ENCODE measurements around the gene TIAM1. TPM values are rescaled to one million over a fixed set of nuclear protein-coding genes. Genes with fewer than 3 reads are reported as not detected.

The TIAM1 gene
- total RNA-seq, 1 donor: 16.3 TPM

- TF ChIP-seq CTCF (IDR thresholded peaks at IDR 0.05; ENCODE audit: extremely low read depth, low read depth, low read length): no peak
- Histone ChIP-seq H3K79me2 (ENCODE audit: insufficient read depth, low read length) (no peaks in the 10 kb centered on the region), H3K27me3 (ENCODE audit: insufficient read depth, low read length) (no peaks in the 10 kb centered on the region), H3K4me1 (ENCODE audit: insufficient read depth, low read length) (peaks cover 18% of the 10 kb centered on the region), H3K9me3 (ENCODE audit: low read depth, low read length) (no peaks in the 10 kb centered on the region), H3K36me3 (ENCODE audit: insufficient read depth, low read length) (no peaks in the 10 kb centered on the region), H4K20me1 (ENCODE audit: insufficient read depth, low read length) (no peaks in the 10 kb centered on the region), H3K4me3 (ENCODE audit: insufficient read depth, low read length) (no peak overlapping the region), H3K27ac (ENCODE audit: low read depth, low read length) (no peak overlapping the region), H2AFZ (ENCODE audit: low read length) (no peak overlapping the region), H3K4me2 (ENCODE audit: insufficient read depth, low read length) (no peak overlapping the region)
- DNase-seq (ENCODE audit: insufficient read length, low spot score, missing footprints): no peak
Observed at GRCh38 chr21:31351438-31351837, 7.4 kb upstream of the TIAM1 start.

GRCh38 chr21:31349208-31349607, 5.1 kb upstream of the TIAM1 start:
- no peak overlapping the region for H3K27ac ChIP-seq (ENCODE audit: low read depth, low read length)
- no peak for TF ChIP-seq CTCF (IDR thresholded peaks at IDR 0.05; ENCODE audit: extremely low read depth, low read depth, low read length)
- no peaks in the 10 kb centered on the region for H4K20me1 ChIP-seq (ENCODE audit: insufficient read depth, low read length)
- no peak overlapping the region for H3K4me3 ChIP-seq (ENCODE audit: insufficient read depth, low read length)
- H3K4me1 ChIP-seq (ENCODE audit: insufficient read depth, low read length): peaks cover 9% of the 10 kb centered on the region
- no peak for DNase-seq (ENCODE audit: insufficient read length, low spot score, missing footprints)
- H3K4me2 ChIP-seq (ENCODE audit: insufficient read depth, low read length): no peak overlapping the region
- no peaks in the 10 kb centered on the region for H3K27me3 ChIP-seq (ENCODE audit: insufficient read depth, low read length)
- no peak overlapping the region for H2AFZ ChIP-seq (ENCODE audit: low read length)
- no peaks in the 10 kb centered on the region for H3K79me2 ChIP-seq (ENCODE audit: insufficient read depth, low read length)
- no peaks in the 10 kb centered on the region for H3K9me3 ChIP-seq (ENCODE audit: low read depth, low read length)
- no peaks in the 10 kb centered on the region for H3K36me3 ChIP-seq (ENCODE audit: insufficient read depth, low read length)

- TF ChIP-seq CTCF (IDR thresholded peaks at IDR 0.05; ENCODE audit: extremely low read depth, low read depth, low read length): no peak
- peaks cover 8% of the 10 kb centered on the region for H3K4me1 ChIP-seq (ENCODE audit: insufficient read depth, low read length)
- H3K27ac ChIP-seq (ENCODE audit: low read depth, low read length): no peak overlapping the region
- no peak for DNase-seq (ENCODE audit: insufficient read length, low spot score, missing footprints)
- H3K36me3 ChIP-seq (ENCODE audit: insufficient read depth, low read length): no peaks in the 10 kb centered on the region
- no peak overlapping the region for H3K4me2 ChIP-seq (ENCODE audit: insufficient read depth, low read length)
- no peaks in the 10 kb centered on the region for H3K79me2 ChIP-seq (ENCODE audit: insufficient read depth, low read length)
- no peak overlapping the region for H3K4me3 ChIP-seq (ENCODE audit: insufficient read depth, low read length)
- no peak overlapping the region for H2AFZ ChIP-seq (ENCODE audit: low read length)
- H3K9me3 ChIP-seq (ENCODE audit: low read depth, low read length): no peaks in the 10 kb centered on the region
- no peaks in the 10 kb centered on the region for H3K27me3 ChIP-seq (ENCODE audit: insufficient read depth, low read length)
- no peaks in the 10 kb centered on the region for H4K20me1 ChIP-seq (ENCODE audit: insufficient read depth, low read length)
Observed at GRCh38 chr21:31348188-31348587, 4.1 kb upstream of the TIAM1 start.

- Histone ChIP-seq H3K79me2 (ENCODE audit: insufficient read depth, low read length) (peaks cover 1% of the 10 kb centered on the region), H3K9me3 (ENCODE audit: low read depth, low read length) (no peaks in the 10 kb centered on the region), H3K27ac (ENCODE audit: low read depth, low read length) (no peak overlapping the region), H2AFZ (ENCODE audit: low read length) (no peak overlapping the region), H3K4me1 (ENCODE audit: insufficient read depth, low read length) (peaks cover 10% of the 10 kb centered on the region), H3K36me3 (ENCODE audit: insufficient read depth, low read length) (no peaks in the 10 kb centered on the region), H3K27me3 (ENCODE audit: insufficient read depth, low read length) (no peaks in the 10 kb centered on the region), H4K20me1 (ENCODE audit: insufficient read depth, low read length) (no peaks in the 10 kb centered on the region), H3K4me2 (ENCODE audit: insufficient read depth, low read length) (peak overlapping the region; percentile 70), H3K4me3 (ENCODE audit: insufficient read depth, low read length) (peak overlapping the region; percentile 36)
- DNase-seq (ENCODE audit: insufficient read length, low spot score, missing footprints): no peak
- TF ChIP-seq CTCF (IDR thresholded peaks at IDR 0.05; ENCODE audit: extremely low read depth, low read depth, low read length): peak; percentile 69
Observed at GRCh38 chr21:31347435-31348032, 3.5 kb upstream of the TIAM1 start.
